ENCODE measurements around the gene SYNE1. TPM values are rescaled to one million over a fixed set of nuclear protein-coding genes. Genes with fewer than 3 reads are reported as not detected.

SYNE1 gene
- total and polyA plus RNA-seq, 10 of the 15 experiments (the other 5 are each of a cell fraction or from before 2014, with no cell fraction given): 2.3 to 28.7 (median 14.1) TPM

DNA sequence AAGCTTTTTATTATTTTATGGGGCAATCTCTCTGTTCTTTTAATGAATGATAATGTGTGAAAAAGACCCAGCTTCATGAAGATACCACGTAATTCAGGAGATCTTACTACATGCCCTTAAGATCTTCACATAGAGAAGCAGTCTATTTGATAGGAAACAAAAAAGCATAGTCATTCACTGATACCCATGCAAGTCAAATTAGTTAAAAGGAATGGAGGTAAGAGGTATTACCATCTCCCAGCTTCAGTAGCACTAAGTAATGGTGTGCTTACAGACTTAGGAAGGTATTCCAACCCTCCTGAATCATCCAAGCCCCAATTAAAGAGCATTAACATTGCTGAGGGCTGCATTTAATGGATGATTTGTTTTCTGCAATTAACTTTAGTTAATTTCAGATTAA is 364.7 kb downstream of the SYNE1 start (continued):
- TF ChIP-seq SKIL (IDR thresholded peaks at IDR 0.05; ENCODE audit: low read depth, poor library complexity, severe bottlenecking) (no peak), ATF3 (IDR thresholded peaks at IDR 0.05; ENCODE audit: borderline replicate concordance, extremely low read depth, low read depth, low read length) (no peak), POLR2AphosphoS5 (IDR thresholded peaks at IDR 0.05; ENCODE audit: low read length) (no peak), RAD51 (IDR thresholded peaks at IDR 0.05) (no peak), NR2F1 (conservative IDR thresholded peaks at IDR 0.05) (no peak), FOXK2 (IDR thresholded peaks at IDR 0.05) (no peak), ZNF592 (IDR thresholded peaks at IDR 0.05) (no peak), SREBF1 (IDR thresholded peaks at IDR 0.05; ENCODE audit: low read length) (no peak), E2F4 (IDR thresholded peaks at IDR 0.05; ENCODE audit: low read depth, low read length) (no peak), PAX8 (IDR thresholded peaks at IDR 0.05) (no peak), RUNX3 (IDR thresholded peaks at IDR 0.05; ENCODE audit: low read length) (no peak)
